ENCODE measurements around the gene TCF4.

Gene TCF4

GRCh38 chr18:55214534-55214933, 373.5 kb downstream of the TCF4 start:
- no peak for DNase-seq (ENCODE audit: low read depth in 2 of 2, low spot score in 1 of 2)

GRCh38 chr18:55213586-55213985, 374.4 kb downstream of the TCF4 start:
- no peak for DNase-seq (ENCODE audit: low read depth in 2 of 2, low spot score in 1 of 2)

- no peak for DNase-seq (ENCODE audit: low read depth in 2 of 2, low spot score in 1 of 2)
Measured at GRCh38 chr18:55206927-55207326, 381.1 kb downstream of the TCF4 start.

DNA sequence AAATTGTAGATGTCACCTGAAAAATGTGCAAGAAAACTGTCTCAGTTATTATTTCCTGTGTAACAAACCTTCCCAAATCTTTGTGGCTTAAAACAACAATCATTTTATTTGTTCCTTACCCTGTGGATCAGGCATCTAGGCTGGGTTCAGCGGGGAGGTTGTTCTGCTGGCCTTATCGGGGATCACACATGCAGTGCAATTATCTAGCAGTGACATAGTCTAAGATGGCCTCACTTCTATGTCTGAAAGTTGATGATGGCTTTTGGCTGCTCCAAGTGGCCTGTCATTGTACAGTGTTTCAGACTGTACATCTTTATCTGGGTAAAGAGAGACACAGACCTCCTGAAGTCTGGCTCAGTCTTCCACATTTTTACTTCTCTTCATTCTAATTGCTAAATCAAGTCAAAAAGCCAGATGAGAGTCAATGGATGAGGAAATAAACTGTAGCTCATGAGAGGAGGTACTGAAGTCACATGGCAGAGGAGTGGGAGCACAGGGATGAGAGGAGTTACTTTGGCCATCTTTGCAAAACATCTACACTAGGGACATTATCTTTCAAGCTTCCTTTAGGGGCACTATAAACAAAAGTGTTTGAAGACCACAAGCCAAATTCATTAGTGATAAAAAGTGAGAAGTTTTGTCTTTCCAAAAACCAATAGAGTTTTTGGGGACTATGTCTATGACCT, 385.6 kb downstream of the TCF4 start:
- DNase-seq (ENCODE audit: low read depth in 2 of 2, low spot score in 1 of 2) = no peak

DNA sequence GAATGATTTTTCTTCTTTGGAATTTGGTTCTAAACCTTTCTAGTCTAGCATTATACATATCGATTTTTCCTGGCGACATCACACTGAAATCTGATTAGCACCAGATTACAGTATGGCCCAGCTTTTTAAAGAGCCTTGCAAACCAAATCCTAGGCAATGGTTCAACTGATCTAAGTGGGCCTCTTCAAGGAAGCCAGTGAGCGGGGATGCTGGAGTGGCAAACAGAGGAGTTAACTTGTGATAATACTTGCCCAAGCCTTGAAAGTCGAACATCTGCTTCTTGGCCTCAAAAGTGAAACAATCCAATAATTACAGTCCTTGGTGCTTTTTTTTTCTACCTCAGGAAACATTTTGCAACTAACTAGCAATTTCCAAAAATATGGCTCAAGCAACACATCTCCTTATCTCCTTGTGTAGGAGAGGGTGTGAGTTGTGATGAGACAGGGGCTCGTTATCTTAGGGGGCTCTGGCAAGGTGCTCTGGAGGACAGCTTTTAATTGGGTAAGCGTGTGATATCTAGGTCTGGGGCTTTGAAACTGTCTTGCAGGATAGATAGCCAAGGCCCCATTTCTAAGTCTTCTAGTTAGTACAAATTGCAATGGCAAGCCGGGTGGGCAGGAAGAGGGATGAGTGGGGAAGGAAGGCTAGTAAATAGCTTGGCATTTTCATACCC, 388.6 kb downstream of the TCF4 start:
- DNase-seq (ENCODE audit: low read depth in 2 of 2, low spot score in 1 of 2) = no peak

GRCh38 chr18:55195863-55196262, 392.1 kb downstream of the TCF4 start:
- DNase-seq (ENCODE audit: low read depth in 2 of 2, low spot score in 1 of 2) = no peak

GRCh38 chr18:55189972-55190371, 398.0 kb downstream of the TCF4 start:
- DNase-seq (ENCODE audit: low read depth in 2 of 2, low spot score in 1 of 2) = no peak

DNA sequence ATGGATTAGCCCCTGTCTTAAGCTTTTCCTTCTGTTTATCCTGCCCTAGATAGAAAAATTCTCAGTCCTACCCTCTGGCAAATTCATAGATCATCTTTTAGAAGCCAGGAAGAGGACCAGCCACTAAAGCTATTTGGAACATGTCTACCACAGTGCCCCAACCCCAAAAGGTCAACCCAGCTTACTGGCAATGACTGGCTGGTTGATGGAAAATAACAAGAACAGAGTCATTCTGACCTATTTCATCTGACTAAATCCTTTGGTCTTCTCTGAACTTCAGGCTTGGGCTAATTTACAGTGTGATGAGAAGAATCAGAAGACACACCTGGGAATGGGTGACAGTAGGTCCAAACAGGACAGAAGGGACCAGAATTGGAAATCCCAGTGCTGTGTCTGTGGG, 401.4 kb downstream of the TCF4 start:
- no peak for DNase-seq (ENCODE audit: low read depth in 2 of 2, low spot score in 1 of 2)

GRCh38 chr18:55185391-55185790, 402.6 kb downstream of the TCF4 start:
- DNase-seq (ENCODE audit: low read depth in 2 of 2, low spot score in 1 of 2) = no peak

- DNase-seq (ENCODE audit: low read depth in 2 of 2, low spot score in 1 of 2) = no peak
Measured at GRCh38 chr18:55179835-55180234, 408.2 kb downstream of the TCF4 start.

- no peak for DNase-seq (ENCODE audit: low read depth in 2 of 2, low spot score in 1 of 2)
Measured at GRCh38 chr18:55179425-55179824, 408.6 kb downstream of the TCF4 start.

GRCh38 chr18:55173291-55173690, 414.7 kb downstream of the TCF4 start:
- DNase-seq (ENCODE audit: low read depth in 2 of 2, low spot score in 1 of 2) = no peak

Data from stimulated activated CD8-positive, alpha-beta memory T cell treated with anti-CD3 and anti-CD28 coated beads, Interleukin-4, amount 100 ng/mL, for 4 hours (primary cell).